HG03439 (cell line): ENCODE data around the gene NAT16.
"Not testable (repeated sequence)": the region's sequence is repeated elsewhere in the genome, so short reads cannot be mapped to it uniquely, and the experiment has no call there.

ENCODE experiments used
- ATAC-seq: cut with Tn5 transposase; IDR thresholded peaks from one replicate; pipeline ENCODE4 v1.9.1; 2021; ENCODE audit warnings: mild to moderate bottlenecking, moderate library complexity; ENCODE audit not compliant: unreplicated experiment

The NAT16 gene

DNA sequence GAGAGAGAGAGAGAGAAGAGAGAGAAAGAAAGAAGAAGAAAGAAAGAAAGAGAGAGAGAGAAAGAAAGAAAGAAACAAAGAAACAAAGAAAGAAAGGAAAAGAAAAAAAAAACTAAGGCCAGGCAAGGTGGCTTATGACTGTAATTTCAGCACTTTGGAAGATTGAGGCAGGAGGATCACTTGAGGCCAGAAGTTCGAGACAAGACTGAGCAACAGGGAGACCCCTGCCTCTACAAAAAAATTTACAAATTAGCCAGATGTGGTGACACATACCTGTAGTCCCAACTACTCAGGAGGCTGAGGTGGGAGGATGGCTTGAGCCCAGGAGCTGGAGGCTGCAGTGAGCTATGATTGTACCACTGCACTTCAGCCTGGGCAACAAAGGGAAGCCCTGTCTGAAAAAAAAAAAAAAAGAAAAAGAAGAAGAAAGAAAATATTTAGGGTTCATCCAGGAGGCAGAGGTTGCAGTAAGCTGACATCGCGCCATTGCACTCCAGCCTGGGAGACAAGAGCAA lies 50.4 kb downstream of the NAT16 start:
- ATAC-seq, result no peak

DNA sequence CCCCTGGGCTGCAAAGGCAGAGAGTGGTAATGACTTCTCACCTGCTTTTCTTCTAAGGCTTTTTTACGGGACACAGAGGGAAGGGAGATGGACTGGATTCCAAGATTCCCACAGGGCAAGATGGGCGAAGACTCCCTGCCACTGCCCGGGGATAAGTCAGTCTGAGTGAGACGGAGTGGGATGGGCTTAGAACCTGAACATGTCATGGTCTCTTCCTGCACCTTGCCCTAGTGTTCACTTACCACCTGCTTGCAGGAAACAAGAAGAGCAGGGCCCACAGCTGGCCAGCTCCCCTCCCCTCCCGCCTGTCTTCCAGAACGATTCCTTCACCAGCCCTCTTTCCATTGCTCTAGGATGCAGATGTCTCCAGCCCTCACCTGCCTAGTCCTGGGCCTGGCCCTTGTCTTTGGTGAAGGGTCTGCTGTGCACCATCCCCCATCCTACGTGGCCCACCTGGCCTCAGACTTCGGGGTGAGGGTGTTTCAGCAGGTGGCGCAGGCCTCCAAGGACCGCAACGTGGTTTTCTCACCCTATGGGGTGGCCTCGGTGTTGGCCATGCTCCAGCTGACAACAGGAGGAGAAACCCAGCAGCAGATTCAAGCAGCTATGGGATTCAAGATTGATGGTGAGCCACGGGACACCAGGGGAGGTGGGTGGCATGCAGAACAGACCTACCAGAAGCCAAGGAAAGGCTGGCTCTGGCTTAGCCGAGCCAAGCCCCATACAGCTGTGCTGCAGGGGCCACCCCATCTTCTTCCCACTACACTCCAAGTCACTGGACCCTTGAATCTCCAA lies 51.9 kb downstream of the NAT16 start:
- ATAC-seq, result no peak

DNA sequence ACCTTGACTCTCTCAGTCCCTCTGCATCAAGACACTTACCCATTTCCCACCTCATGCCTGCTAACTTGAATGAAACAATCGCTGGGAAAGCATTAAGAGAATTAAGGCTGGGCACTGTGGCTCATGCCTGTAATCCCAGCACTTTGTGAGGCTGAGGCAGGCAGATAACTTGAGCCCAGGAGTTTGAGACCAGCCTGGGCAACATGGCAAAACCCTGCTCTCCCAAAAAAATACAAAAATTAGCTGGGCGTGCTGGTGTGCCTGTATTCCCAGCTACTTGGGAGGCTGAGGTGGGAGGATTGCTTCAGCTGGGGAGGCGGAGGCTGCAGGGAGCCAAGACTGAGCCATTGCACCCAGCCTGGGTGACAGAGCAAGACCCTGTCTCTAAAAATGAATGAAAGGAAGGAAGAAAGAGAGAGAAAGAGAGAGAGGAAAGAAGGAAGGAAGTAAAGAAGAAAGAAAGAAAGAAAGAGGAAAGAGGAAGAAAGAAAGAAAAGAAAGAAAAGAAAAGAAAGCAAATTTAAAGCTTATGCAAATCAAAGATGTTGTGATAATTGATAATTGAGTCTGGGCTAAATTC lies 52.5 kb downstream of the NAT16 start:
- no peak for ATAC-seq

DNA sequence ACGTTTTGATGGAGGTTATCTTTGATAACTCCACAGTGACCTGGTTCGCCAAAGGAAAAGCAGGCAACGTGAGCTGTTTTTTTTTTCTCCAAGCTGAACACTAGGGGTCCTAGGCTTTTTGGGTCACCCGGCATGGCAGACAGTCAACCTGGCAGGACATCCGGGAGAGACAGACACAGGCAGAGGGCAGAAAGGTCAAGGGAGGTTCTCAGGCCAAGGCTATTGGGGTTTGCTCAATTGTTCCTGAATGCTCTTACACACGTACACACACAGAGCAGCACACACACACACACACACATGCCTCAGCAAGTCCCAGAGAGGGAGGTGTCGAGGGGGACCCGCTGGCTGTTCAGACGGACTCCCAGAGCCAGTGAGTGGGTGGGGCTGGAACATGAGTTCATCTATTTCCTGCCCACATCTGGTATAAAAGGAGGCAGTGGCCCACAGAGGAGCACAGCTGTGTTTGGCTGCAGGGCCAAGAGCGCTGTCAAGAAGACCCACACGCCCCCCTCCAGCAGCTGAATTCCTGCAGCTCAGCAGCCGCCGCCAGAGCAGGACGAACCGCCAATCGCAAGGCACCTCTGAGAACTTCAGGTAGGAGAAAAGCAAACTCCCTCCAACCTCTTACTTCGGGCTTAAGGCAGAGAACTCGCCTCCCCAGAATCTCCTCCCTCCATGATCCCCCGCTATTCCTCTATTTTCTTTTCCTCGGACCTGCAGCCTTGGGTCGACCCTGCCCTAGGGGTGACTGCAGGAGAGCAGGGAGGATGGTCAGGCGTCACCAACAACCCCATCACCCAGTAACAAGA lies 53.2 kb downstream of the NAT16 start, which contains the start of gene SERPINE1:
Gene SERPINE1, plus strand, starts transcription at position 454 of the 809 bp plus-strand sequence. CDS start 1,290 bp downstream, outside the sequence.
- ATAC-seq, result no peak

DNA sequence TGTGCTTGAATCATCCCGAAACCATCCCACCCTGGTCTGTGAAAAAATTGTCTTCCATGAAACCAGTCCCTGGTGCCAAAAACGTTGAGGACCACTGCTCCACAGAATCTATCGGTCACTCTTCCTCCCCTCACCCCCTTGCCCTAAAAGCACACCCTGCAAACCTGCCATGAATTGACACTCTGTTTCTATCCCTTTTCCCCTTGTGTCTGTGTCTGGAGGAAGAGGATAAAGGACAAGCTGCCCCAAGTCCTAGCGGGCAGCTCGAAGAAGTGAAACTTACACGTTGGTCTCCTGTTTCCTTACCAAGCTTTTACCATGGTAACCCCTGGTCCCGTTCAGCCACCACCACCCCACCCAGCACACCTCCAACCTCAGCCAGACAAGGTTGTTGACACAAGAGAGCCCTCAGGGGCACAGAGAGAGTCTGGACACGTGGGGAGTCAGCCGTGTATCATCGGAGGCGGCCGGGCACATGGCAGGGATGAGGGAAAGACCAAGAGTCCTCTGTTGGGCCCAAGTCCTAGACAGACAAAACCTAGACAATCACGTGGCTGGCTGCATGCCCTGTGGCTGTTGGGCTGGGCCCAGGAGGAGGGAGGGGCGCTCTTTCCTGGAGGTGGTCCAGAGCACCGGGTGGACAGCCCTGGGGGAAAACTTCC lies 54.0 kb downstream of the NAT16 start:
- ATAC-seq, result no peak

DNA sequence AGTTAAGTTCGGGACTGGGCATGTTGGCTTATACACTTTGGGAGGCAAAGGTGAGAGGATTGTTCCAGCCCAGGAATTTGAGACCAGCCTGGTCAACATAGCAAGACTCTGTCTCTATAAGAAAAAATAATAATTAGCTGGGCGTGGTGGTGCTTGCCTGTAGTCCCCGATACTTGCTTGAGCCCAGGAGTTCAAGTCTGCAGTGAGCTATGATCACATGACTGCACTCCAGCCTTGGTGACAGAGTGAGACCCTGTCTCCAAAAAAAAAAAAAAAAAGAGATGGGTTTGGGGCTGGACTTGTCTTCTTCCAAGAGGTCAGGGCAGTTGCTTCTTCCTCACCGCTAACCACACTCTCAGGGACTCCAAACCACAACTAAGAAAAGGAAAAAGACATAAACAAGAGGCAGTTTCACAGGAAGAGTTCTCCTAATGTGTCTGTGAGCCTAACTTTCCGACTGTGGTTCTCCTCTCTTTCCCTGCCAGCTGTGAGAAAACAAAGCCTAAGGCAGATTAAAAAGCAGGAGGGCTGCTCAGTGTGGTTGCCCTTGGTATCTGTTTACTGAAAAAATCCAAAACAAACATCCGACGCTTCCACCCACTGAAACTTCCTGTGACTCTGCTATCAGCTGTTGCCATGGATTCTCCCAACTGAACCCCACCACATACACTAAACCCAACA lies 55.6 kb downstream of the NAT16 start:
- no peak for ATAC-seq

DNA sequence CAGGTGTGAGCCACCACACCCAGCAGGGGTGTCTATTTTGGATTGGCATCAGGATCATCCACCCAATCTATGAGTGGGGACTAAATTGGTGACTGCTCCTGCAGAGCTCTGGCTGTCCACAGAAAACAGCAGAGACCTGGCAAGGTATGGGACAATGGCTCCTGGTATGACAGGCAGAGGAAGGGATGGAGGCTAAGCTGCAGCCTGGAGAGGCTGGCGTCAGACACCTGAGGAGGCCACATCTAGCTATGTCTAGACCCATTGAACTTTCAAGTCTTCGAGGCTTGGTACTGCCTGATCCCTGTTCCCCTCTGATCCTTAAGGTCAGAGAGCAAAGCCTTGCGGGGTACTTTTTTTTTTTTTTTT lies 56.4 kb downstream of the NAT16 start:
- ATAC-seq, result no peak

DNA sequence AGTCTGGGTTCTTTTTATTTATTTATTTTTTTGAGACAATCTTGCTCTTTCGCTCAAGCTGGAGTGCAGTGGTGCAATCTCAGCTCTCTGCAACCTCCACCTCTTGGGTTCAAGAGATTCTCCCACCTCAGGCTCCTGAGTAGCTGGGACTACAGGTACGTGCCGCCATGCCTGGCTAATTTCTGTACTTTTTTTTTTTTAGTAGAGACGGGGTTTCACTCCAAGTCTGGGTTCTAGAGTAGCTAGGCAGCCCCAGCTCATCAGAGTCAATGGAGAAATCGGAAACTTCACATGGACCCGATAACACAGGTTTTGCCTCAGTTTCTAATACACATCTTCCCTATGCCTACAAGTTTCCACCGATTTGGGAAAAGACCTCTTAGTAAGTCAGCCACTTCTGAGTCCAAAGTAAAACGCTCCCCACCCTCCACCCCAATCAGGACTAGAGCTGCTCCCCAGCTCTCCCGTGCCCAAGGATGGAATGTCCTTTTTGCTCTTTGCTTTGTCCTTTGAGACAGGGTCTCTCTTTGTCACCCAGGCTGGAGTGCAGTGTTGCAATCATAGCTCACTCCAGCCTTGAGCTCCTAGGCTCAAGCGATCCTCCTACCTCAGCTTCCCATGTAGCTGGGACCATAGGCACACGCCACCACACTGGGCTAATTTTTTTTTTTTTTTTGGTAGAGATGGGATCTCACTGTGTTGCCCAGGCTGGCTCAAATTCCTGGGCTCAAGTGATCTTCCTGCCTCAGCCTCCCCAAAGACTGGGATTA lies 57.0 kb downstream of the NAT16 start:
- no peak for ATAC-seq

DNA sequence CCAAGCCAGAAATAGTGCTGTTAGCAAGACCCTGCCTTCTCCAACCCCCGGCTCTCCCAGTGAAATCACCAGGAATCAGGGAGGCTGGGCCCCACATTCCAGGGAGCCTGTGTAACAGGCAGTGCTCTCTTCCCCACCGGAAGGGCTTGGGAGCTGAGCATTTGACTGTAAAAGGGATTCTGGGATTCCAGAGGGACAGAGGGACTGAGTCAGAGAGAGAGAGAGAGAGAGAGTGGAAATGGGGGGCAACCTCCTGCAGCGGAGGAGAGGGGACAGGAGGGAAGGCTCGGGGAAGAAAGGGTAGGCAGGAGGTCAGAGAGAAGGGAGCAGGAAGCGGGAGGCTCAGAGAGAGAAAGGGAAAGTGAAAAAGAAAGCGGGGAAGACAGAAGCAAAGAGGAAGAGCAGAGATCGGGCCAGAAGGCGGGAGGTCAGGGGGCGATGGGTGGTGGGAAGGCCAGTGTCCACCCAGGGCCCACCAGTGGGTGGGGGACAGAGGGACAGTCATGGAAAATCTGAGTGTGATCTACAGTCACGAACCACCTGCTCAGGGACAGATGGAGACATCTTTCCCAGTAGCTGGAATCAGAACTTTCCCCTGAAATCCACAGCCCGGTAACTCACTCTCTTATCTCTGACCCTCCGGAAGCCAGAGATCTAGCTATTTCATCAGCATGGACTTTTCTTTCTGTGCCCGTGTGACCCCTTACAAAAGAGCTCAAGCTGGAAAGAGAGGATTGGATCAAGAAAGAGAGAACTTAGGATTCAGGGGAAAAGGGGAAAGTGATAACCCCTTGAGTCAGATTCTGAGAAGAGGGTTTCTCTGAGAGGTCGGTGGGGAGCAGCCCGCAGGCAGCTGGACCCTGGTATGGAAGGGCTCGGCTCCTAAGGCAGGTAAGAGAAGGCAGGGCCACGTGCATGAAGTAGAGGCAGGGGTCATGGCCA lies 57.8 kb downstream of the NAT16 start:
- no peak for ATAC-seq

GRCh38 chr7:101121631-101121990 lies 58.5 kb downstream of the NAT16 start:
- not testable (repeated sequence) for ATAC-seq
